AG04450 (cell line): ENCODE results near the gene TCERG1L. TPM values are rescaled to one million over a fixed set of nuclear protein-coding genes. Genes with fewer than 3 reads are reported as not detected.

Source experiments
- CTCF ChIA-PET: fragments of 300-600, 350-600 bp; formaldehyde crosslinking; extraction: SDS; loops from one replicate; lab custom pipeline; 2022; ENCODE audit warnings: antibody characterized with exemption, inconsistent platforms; lab: Charles Lee
- POLR2A ChIA-PET: fragments of 350-600 bp; formaldehyde crosslinking; extraction: SDS; loops from one replicate; lab custom pipeline; 2021; ENCODE audit warnings: antibody characterized with exemption, inconsistent platforms; lab: Yijun Ruan, JAX
- DNase-seq: peaks from one replicate; pipeline ENCODE4 v3.0.0-alpha.2; 2011; ENCODE audit warnings: low read depth, low spot score
- H3K27ac ChIP-seq: one replicate; pipeline ENCODE4 v1.5.1; 2012; ENCODE audit warnings: low read depth, low read length, control low read depth
- H3K27me3 ChIP-seq: one replicate; pipeline ENCODE4 v1.6.0; 2012; ENCODE audit warnings: low read length; ENCODE audit not compliant: control insufficient read depth, insufficient read depth
- H3K4me3 ChIP-seq: 2 replicates; pipeline ENCODE4 v1.5.1; 2011; ENCODE audit warnings: mild to moderate bottlenecking, low read depth, low read length, control low read depth
- H3K9me3 ChIP-seq: 2 replicates; pipeline ENCODE4 v1.5.1; 2012; ENCODE audit warnings: low read length; ENCODE audit not compliant: control insufficient read depth, insufficient read depth
- polyA plus RNA-seq: library from polyadenylated mRNA; depleted of rRNA; stranded (reverse); fragments of >200 nt; gene quantifications from 2 replicates; pipeline ENCODE4 v1.2.3, GENCODE V29; 2011
- TF ChIP-seq, protein P1 (sequence below): IDR thresholded peaks from 2 replicates; pipeline ENCODE4 v1.5.1; 2011; ENCODE audit warnings: low read depth, low read length, control low read depth, inconsistent platforms

The TCERG1L gene
- polyA plus RNA-seq, 1 experiment, result not detected

DNA sequence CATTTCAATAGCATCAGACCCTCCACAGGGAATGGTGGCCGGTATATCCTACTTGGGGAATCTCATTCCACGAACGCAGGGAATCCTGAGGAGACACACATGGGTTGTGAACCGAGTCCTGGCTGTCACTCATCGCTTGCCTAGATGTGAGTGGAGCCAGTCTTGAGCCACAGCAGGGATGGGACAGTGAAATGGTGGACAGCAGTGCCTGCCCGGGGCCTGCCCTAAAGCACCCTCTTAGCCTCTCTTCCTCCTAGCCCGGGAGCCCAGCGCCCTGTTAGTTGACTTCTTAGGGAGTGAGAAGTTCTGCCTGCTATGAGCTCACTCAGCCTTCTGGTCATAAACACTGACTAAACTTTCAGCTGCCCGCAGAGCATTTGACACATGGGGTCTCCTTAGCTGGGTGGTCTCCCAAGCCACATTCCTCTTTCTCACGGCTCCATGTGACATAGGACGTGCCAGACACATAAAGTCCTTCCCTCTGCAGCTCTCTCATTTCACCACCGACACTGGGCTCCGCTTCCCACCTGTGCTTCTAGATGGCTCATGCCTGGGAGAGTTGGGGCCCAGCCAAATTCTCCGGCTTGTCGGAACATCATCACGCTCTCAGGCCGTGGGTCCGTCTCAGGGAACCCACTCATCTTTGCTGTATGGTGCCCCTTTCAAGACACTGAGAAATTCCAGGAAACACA lies 60.9 kb downstream of the TCERG1L start:
- CTCF ChIA-PET, result no interaction called here
- Histone ChIP-seq H3K27me3 (no peaks in the 10 kb centered on the region), H3K27ac (no peak overlapping the region), H3K4me3 (no peak overlapping the region), H3K9me3 (peaks cover 91% of the 10 kb centered on the region)
- no peak for DNase-seq
- TF ChIP-seq, protein P1, sequence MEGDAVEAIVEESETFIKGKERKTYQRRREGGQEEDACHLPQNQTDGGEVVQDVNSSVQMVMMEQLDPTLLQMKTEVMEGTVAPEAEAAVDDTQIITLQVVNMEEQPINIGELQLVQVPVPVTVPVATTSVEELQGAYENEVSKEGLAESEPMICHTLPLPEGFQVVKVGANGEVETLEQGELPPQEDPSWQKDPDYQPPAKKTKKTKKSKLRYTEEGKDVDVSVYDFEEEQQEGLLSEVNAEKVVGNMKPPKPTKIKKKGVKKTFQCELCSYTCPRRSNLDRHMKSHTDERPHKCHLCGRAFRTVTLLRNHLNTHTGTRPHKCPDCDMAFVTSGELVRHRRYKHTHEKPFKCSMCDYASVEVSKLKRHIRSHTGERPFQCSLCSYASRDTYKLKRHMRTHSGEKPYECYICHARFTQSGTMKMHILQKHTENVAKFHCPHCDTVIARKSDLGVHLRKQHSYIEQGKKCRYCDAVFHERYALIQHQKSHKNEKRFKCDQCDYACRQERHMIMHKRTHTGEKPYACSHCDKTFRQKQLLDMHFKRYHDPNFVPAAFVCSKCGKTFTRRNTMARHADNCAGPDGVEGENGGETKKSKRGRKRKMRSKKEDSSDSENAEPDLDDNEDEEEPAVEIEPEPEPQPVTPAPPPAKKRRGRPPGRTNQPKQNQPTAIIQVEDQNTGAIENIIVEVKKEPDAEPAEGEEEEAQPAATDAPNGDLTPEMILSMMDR, result no peak
- POLR2A ChIA-PET, result no interaction called here

DNA sequence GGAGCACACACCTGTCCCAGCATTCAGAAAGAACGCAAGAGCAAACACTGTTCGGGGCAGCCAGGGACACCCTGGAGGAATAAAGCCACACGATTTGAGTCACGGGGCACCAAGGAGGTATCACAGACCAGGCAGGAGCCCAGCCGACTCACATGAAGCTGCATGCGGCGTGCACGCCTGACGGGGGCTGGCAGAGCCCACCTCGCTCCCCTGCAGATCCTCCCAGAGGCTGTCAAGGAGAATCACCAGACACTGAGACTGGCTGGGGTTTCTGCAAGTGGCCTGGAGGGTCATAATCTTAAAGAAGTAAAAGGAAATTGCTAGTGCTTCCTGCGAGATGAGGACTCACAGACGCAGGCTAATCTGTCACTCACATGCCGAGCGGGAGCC lies 61.6 kb downstream of the TCERG1L start:
- TF ChIP-seq, protein P1, result no peak
- Histone ChIP-seq H3K9me3 (peaks cover 96% of the 10 kb centered on the region), H3K27me3 (no peaks in the 10 kb centered on the region), H3K4me3 (no peak overlapping the region), H3K27ac (no peak overlapping the region)
- CTCF ChIA-PET, result no interaction called here
- POLR2A ChIA-PET, result no interaction called here
- no peak for DNase-seq

DNA sequence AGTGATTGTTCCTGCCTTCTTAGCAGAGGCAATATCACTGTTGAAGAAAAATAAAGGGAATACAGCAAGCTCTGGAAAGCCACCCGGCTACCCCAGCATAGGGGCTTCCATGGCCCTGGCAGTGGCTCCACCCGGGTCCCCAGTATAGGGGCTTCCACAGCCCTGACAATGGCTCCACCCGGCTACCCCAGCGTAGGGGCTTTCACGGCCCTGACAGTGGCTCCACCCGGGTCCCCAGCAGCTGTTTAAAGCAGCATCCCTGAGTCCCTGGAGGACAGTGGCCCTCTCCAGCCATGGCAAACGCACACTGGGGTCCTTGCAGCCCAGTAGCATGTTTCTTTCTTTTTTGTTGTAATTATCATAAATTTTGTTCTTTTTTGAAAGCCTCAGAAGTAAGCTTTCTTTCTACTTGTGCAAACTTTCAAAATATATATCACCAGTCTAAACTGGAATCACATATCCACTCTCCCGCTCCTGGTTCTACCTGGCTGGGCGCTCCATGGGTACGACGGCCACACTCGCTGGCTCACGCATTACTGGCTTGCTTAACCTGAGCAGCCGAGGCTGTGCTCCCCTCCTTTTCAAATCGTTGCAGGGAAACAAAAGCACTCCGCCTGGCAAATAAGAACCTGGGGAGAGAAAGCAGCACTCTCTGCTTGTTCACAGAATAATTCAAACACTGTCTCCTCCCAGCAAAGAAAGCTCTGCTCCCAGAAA lies 62.1 kb downstream of the TCERG1L start:
- POLR2A ChIA-PET, result no interaction called here
- H3K9me3 ChIP-seq, result peaks cover 96% of the 10 kb centered on the region
- no peaks in the 10 kb centered on the region for H3K27me3 ChIP-seq
- CTCF ChIA-PET, result no interaction called here
- no peak for DNase-seq
- H3K27ac ChIP-seq, result no peak overlapping the region
- no peak overlapping the region for H3K4me3 ChIP-seq
- TF ChIP-seq, protein P1, result no peak

GRCh38 chr10:131248376-131249165 lies 63.0 kb downstream of the TCERG1L start:
- POLR2A ChIA-PET, result no interaction called here
- TF ChIP-seq, protein P1, result no peak

More at GRCh38 chr10:131248376-131249165, 63.0 kb downstream of the TCERG1L start:
- peaks cover 94% of the 10 kb centered on the region for H3K9me3 ChIP-seq
- no peak for DNase-seq
- no peak overlapping the region for H3K27ac ChIP-seq
- no peak overlapping the region for H3K4me3 ChIP-seq
- no peaks in the 10 kb centered on the region for H3K27me3 ChIP-seq
- CTCF ChIA-PET, result no interaction called here
